Activated CD4-positive, alpha-beta T cell treated with anti-CD3 and anti-CD28 coated beads for 1 hour (primary cell): Measurements from ENCODE around the gene LDLR.

Experiments
- DNase-seq: peaks from one replicate; pipeline ENCODE4 v3.0.0-alpha.2; 2020

LDLR gene

GRCh38 chr19:11089254-11090013 is at the start of gene LDLR:
Gene LDLR, plus strand, starts transcription at chr19:11089463. Its CDS starts 86 bp downstream, at chr19:11089549.
- DNase-seq, result peak; percentile 54

- DNase-seq, result no peak
Measured at GRCh38 chr19:11041194-11041593, 48.1 kb upstream of the LDLR start.

- DNase-seq, result no peak
Measured at GRCh38 chr19:11041966-11042627, 47.2 kb upstream of the LDLR start.

- DNase-seq, result no peak
Measured at GRCh38 chr19:11044431-11044830, 44.8 kb upstream of the LDLR start.

- no peak for DNase-seq
Measured at GRCh38 chr19:11045536-11045935, 43.7 kb upstream of the LDLR start.

GRCh38 chr19:11046605-11047354 is 42.5 kb upstream of the LDLR start:
- DNase-seq, result no peak

GRCh38 chr19:11047866-11048265 is 41.4 kb upstream of the LDLR start:
- no peak for DNase-seq

GRCh38 chr19:11050323-11051114 is 38.7 kb upstream of the LDLR start:
- DNase-seq, result no peak

- DNase-seq, result no peak
Measured at GRCh38 chr19:11053817-11054195, 35.5 kb upstream of the LDLR start.

- no peak for DNase-seq
Measured at GRCh38 chr19:11054200-11054599, 35.1 kb upstream of the LDLR start.

- no peak for DNase-seq
Measured at GRCh38 chr19:11054628-11055027, 34.6 kb upstream of the LDLR start.

GRCh38 chr19:11058246-11059030 is 30.8 kb upstream of the LDLR start:
- no peak for DNase-seq

GRCh38 chr19:11059511-11060358 is 29.5 kb upstream of the LDLR start:
- no peak for DNase-seq

- DNase-seq, result no peak
Measured at GRCh38 chr19:11061952-11062351, 27.3 kb upstream of the LDLR start.

- DNase-seq, result no peak
Measured at GRCh38 chr19:11063434-11063833, 25.8 kb upstream of the LDLR start.

- no peak for DNase-seq
Measured at GRCh38 chr19:11064831-11065303, 24.4 kb upstream of the LDLR start.

GRCh38 chr19:11066326-11066725 is 22.9 kb upstream of the LDLR start:
- DNase-seq, result no peak

GRCh38 chr19:11067356-11068113 is 21.7 kb upstream of the LDLR start:
- no peak for DNase-seq

GRCh38 chr19:11069561-11069960 is 19.7 kb upstream of the LDLR start:
- DNase-seq, result no peak

- DNase-seq, result no peak
Measured at GRCh38 chr19:11070123-11070522, 19.1 kb upstream of the LDLR start.
